ENCODE results near the gene DUSP7. TPM values are rescaled to one million over a fixed set of nuclear protein-coding genes. Genes with fewer than 3 reads are reported as not detected.

Gene DUSP7
- total RNA-seq, 2 donors from 2014 or later: 7.4 to 9.1 TPM

- DNase-seq: no peak
- peak; percentile 82 for ATAC-seq
Measured at GRCh38 chr3:52087731-52088130, 31.4 kb upstream of the DUSP7 start.

GRCh38 chr3:52086976-52087663 is 30.7 kb upstream of the DUSP7 start:
- ATAC-seq: no peak
- intact Hi-C loops (cut with DNase I, micrococcal nuclease): no loop called here
- no peak for DNase-seq

More at GRCh38 chr3:52087731-52088130, 31.4 kb upstream of the DUSP7 start:
- intact Hi-C loops (cut with DNase I, micrococcal nuclease): no loop called here

- intact Hi-C loops (cut with DNase I, micrococcal nuclease): no loop called here
Measured at GRCh38 chr3:52086461-52086860, 30.1 kb upstream of the DUSP7 start.

GRCh38 chr3:52085681-52086282 is 29.4 kb upstream of the DUSP7 start:
- intact Hi-C loops (cut with DNase I, micrococcal nuclease): no loop called here
- ATAC-seq: no peak
- no peak for DNase-seq

More at GRCh38 chr3:52086461-52086860, 30.1 kb upstream of the DUSP7 start:
- no peak for DNase-seq
- ATAC-seq: no peak

- no peak for ATAC-seq
- intact Hi-C loops (cut with DNase I, micrococcal nuclease): no loop called here
- DNase-seq: no peak
Measured at GRCh38 chr3:52084954-52085680, 28.7 kb upstream of the DUSP7 start.

- no peak for DNase-seq
- intact Hi-C loops (cut with DNase I, micrococcal nuclease): no loop called here
- ATAC-seq: no peak
Measured at GRCh38 chr3:52084216-52084945, 28.0 kb upstream of the DUSP7 start.

GRCh38 chr3:52083556-52084087 is 27.3 kb upstream of the DUSP7 start:
- DNase-seq (no peak), ATAC-seq (no peak)
- intact Hi-C loops (cut with DNase I, micrococcal nuclease): no loop called here

GRCh38 chr3:52082951-52083350 is 26.6 kb upstream of the DUSP7 start:
- intact Hi-C loops (cut with DNase I, micrococcal nuclease): no loop called here
- DNase-seq (no peak), ATAC-seq (no peak)

- ATAC-seq (peak; percentile 74), DNase-seq (peak in 1 of 2 donors; percentile 29)
- intact Hi-C loops (cut with DNase I, micrococcal nuclease): no loop called here
Measured at GRCh38 chr3:52080830-52081719, 24.7 kb upstream of the DUSP7 start.

- intact Hi-C loops (cut with DNase I, micrococcal nuclease): no loop called here
- DNase-seq: no peak
- ATAC-seq: no peak
Measured at GRCh38 chr3:52079958-52080357, 23.6 kb upstream of the DUSP7 start.

GRCh38 chr3:52078781-52079560 is 22.6 kb upstream of the DUSP7 start:
- ATAC-seq: no peak
- no peak for DNase-seq
- intact Hi-C loops (cut with DNase I, micrococcal nuclease): no loop called here

- DNase-seq (no peak), ATAC-seq (no peak)
- intact Hi-C loops (cut with DNase I, micrococcal nuclease): no loop called here
Measured at GRCh38 chr3:52077925-52078324, 21.6 kb upstream of the DUSP7 start.

GRCh38 chr3:52076896-52077780 is 20.8 kb upstream of the DUSP7 start:
- ATAC-seq: no peak

GRCh38 chr3:52073490-52073889 is 17.1 kb upstream of the DUSP7 start:
- intact Hi-C loops (cut with DNase I, micrococcal nuclease): no loop called here
- ATAC-seq: no peak
- DNase-seq: no peak

More at GRCh38 chr3:52076896-52077780, 20.8 kb upstream of the DUSP7 start:
- intact Hi-C loops (cut with DNase I, micrococcal nuclease): no loop called here
- no peak for DNase-seq

- no peak for ATAC-seq
- DNase-seq: no peak
- intact Hi-C loops (cut with DNase I, micrococcal nuclease): no loop called here
Measured at GRCh38 chr3:52072471-52072870, 16.1 kb upstream of the DUSP7 start.

- intact Hi-C loops (cut with DNase I, micrococcal nuclease): no loop called here
- no peak for DNase-seq
- ATAC-seq: no peak
Measured at GRCh38 chr3:52072020-52072419, 15.6 kb upstream of the DUSP7 start.
